Measurements from ENCODE around the gene BCR. TPM values are rescaled to one million over a fixed set of nuclear protein-coding genes. Genes with fewer than 3 reads are reported as not detected.

The BCR gene
- total RNA-seq, 1 donor from 2014 or later, result 30.0 TPM

GRCh38 chr22:23190526-23190925 lies 10.2 kb downstream of the BCR start:
- Mint-ChIP-seq H3K27ac (ENCODE audit: unreplicated experiment) (no peak overlapping the region), H3K36me3 (ENCODE audit: low read depth) (peaks cover 3% of the 10 kb centered on the region), H3K4me1 (ENCODE audit: low read depth) (peaks cover 22% of the 10 kb centered on the region), H3K4me3 (ENCODE audit: unreplicated experiment) (no peak overlapping the region), H3K27me3 (ENCODE audit: low read depth) (no peaks in the 10 kb centered on the region), H3K9me3 (ENCODE audit: low read depth) (no peaks in the 10 kb centered on the region)
- no peak for TF ChIP-seq CTCF (IDR thresholded peaks at IDR 0.05)
- no peak for DNase-seq (ENCODE audit: low spot score)

- TF ChIP-seq CTCF (IDR thresholded peaks at IDR 0.05), result no peak
- peaks cover 3% of the 10 kb centered on the region for H3K36me3 Mint-ChIP-seq (ENCODE audit: low read depth)
- H3K4me3 Mint-ChIP-seq (ENCODE audit: unreplicated experiment), result no peak overlapping the region
- H3K4me1 Mint-ChIP-seq (ENCODE audit: low read depth), result peaks cover 22% of the 10 kb centered on the region
- no peak for DNase-seq (ENCODE audit: low spot score)
- H3K27ac Mint-ChIP-seq (ENCODE audit: unreplicated experiment), result no peak overlapping the region
- no peaks in the 10 kb centered on the region for H3K27me3 Mint-ChIP-seq (ENCODE audit: low read depth)
- no peaks in the 10 kb centered on the region for H3K9me3 Mint-ChIP-seq (ENCODE audit: low read depth)
Measured at GRCh38 chr22:23192133-23192532, 11.8 kb downstream of the BCR start.

- Mint-ChIP-seq H3K27ac (ENCODE audit: unreplicated experiment) (no peak overlapping the region), H3K27me3 (ENCODE audit: low read depth) (no peaks in the 10 kb centered on the region)
Measured at GRCh38 chr22:23192558-23192957, 12.2 kb downstream of the BCR start.

GRCh38 chr22:23193196-23193827 lies 13.0 kb downstream of the BCR start:
- Mint-ChIP-seq H3K4me1 (ENCODE audit: low read depth) (peaks cover 13% of the 10 kb centered on the region), H3K9me3 (ENCODE audit: low read depth) (no peaks in the 10 kb centered on the region), H3K36me3 (ENCODE audit: low read depth) (peaks cover 3% of the 10 kb centered on the region), H3K27ac (ENCODE audit: unreplicated experiment) (peak overlapping the region; percentile 32), H3K4me3 (ENCODE audit: unreplicated experiment) (no peak overlapping the region), H3K27me3 (ENCODE audit: low read depth) (no peaks in the 10 kb centered on the region)
- TF ChIP-seq CTCF (IDR thresholded peaks at IDR 0.05), result no peak
- DNase-seq (ENCODE audit: low spot score), result no peak

More at GRCh38 chr22:23192558-23192957, 12.2 kb downstream of the BCR start:
- DNase-seq (ENCODE audit: low spot score), result no peak
- no peak for TF ChIP-seq CTCF (IDR thresholded peaks at IDR 0.05)
- Mint-ChIP-seq H3K4me3 (ENCODE audit: unreplicated experiment) (no peak overlapping the region), H3K36me3 (ENCODE audit: low read depth) (peaks cover 3% of the 10 kb centered on the region), H3K9me3 (ENCODE audit: low read depth) (no peaks in the 10 kb centered on the region), H3K4me1 (ENCODE audit: low read depth) (peaks cover 20% of the 10 kb centered on the region)

- Mint-ChIP-seq H3K36me3 (ENCODE audit: low read depth) (peaks cover 3% of the 10 kb centered on the region), H3K4me3 (ENCODE audit: unreplicated experiment) (no peak overlapping the region), H3K4me1 (ENCODE audit: low read depth) (peaks cover 12% of the 10 kb centered on the region), H3K27ac (ENCODE audit: unreplicated experiment) (no peak overlapping the region), H3K9me3 (ENCODE audit: low read depth) (no peaks in the 10 kb centered on the region), H3K27me3 (ENCODE audit: low read depth) (no peaks in the 10 kb centered on the region)
- TF ChIP-seq CTCF (IDR thresholded peaks at IDR 0.05), result no peak
- DNase-seq (ENCODE audit: low spot score), result no peak
Measured at GRCh38 chr22:23193882-23194281, 13.6 kb downstream of the BCR start.
